ENCODE data around the gene SLC66A2. TPM values are rescaled to one million over a fixed set of nuclear protein-coding genes. Genes with fewer than 3 reads are reported as not detected.

Gene SLC66A2
- total RNA-seq, 1 experiment from 2014 or later, result 19.5 TPM

DNA sequence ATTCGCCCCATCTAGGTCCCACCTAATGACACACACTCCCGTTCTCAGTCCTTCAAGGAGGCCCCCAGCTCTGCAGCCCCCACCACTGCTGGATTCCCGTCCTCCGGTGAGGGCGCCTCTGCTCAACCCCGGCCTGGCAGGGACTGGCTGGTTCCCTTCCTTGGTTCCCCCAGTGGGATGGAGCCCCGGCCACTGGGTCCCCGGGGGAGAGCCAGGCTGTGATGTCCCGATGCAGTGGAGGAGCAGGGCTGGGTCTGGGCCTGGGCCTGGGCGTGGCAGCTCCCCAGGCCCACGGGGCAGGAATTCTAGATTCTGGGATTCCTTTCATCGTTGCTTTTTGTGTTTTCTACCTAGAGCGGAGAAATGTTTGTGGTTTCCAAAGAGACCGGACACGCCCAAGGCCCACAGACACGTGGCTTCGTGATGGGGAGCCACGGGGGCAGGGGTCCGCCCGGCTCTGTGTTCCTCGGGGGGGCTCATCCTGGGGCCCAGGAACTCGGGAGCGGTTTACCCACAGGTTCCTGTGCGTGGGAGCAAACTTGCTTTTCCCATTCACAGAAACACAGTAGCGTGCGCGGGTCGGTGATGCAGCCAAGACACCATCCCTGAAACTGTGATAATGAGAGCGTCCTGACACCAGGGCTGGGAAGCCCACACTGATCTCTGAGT lies 67.0 kb downstream of the SLC66A2 start:
- Mint-ChIP-seq H3K9me3 (ENCODE audit: unreplicated experiment) (no peaks in the 10 kb centered on the region), H3K27me3 (ENCODE audit: insufficient read depth, unreplicated experiment) (no peaks in the 10 kb centered on the region), H3K4me3 (ENCODE audit: unreplicated experiment) (no peak overlapping the region), H3K4me1 (ENCODE audit: low read depth, unreplicated experiment) (no peaks in the 10 kb centered on the region), H3K36me3 (ENCODE audit: insufficient read depth, unreplicated experiment) (no peaks in the 10 kb centered on the region), H3K27ac (ENCODE audit: unreplicated experiment) (no peak overlapping the region)
- no peaks in the 10 kb centered on the region for H3K36me3 ChIP-seq (ENCODE audit: control insufficient read depth, insufficient read depth, low read length)
- no peaks in the 10 kb centered on the region for H3K4me1 ChIP-seq
- ChIA-PET POLR2A (no interaction called here), CTCF (no interaction called here)
- H3K27me3 ChIP-seq (replicated peaks; ENCODE audit: control insufficient read depth, insufficient read depth, low read length), result no peaks in the 10 kb centered on the region
- no TSS peak for BruUV-seq (replicated peaks)
- H3K9me3 ChIP-seq, result no peaks in the 10 kb centered on the region
- DNase-seq, result no peak
- TF ChIP-seq, protein P1, sequence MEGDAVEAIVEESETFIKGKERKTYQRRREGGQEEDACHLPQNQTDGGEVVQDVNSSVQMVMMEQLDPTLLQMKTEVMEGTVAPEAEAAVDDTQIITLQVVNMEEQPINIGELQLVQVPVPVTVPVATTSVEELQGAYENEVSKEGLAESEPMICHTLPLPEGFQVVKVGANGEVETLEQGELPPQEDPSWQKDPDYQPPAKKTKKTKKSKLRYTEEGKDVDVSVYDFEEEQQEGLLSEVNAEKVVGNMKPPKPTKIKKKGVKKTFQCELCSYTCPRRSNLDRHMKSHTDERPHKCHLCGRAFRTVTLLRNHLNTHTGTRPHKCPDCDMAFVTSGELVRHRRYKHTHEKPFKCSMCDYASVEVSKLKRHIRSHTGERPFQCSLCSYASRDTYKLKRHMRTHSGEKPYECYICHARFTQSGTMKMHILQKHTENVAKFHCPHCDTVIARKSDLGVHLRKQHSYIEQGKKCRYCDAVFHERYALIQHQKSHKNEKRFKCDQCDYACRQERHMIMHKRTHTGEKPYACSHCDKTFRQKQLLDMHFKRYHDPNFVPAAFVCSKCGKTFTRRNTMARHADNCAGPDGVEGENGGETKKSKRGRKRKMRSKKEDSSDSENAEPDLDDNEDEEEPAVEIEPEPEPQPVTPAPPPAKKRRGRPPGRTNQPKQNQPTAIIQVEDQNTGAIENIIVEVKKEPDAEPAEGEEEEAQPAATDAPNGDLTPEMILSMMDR (IDR thresholded peaks at IDR 0.05; ENCODE audit: insufficient read depth in 1 of 2, low read depth in 1 of 2, low read length in 1 of 2, severe bottlenecking in 1 of 2, unreplicated experiment in 1 of 2), result no peak
- intact Hi-C loops (cut with micrococcal nuclease; ENCODE audit: unreplicated experiment), result no loop called here
- no peak overlapping the region for H3K4me3 ChIP-seq (ENCODE audit: low read depth, low read length)

DNA sequence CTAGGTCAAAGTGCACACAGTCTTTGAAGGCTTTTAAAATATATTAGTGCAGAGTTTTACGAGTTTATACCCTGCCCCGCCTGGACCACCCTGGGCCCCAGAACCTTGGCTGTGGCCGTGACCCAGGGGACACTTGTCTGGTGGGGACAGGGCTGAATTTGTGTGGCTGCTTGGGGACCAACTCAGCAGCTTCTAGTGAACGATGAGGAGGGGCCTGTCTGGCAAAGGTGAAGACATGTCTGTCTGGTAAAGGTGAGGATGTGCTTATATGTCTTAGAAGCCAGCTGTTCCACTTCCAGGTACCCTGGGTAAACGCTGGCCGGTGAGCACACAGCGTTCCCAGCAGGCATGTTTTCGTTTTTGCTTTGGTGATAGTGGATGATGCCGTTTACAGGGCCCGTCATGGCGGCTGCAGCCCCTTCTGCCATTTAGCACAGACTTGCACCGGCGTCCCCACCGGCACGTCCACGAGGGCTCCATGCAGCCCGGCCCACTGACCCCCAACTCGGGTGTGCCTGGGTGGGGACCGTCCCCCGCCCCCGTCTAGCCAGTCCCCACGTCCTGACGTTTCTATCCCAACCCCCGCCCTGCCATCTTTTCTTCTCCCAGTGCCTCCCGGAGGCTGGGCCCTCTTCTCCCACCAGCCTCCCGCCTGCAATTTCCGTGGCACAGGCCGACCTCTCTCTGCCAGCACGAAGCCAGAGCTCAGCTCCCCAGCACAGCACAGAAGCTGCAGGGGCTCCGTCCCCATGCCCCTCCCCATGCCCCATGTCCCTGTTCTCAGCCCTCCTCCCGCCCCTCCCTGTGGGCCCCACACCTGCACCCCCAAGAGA lies 67.8 kb downstream of the SLC66A2 start:
- Mint-ChIP-seq H3K4me1 (ENCODE audit: low read depth, unreplicated experiment) (no peaks in the 10 kb centered on the region), H3K9me3 (ENCODE audit: unreplicated experiment) (no peaks in the 10 kb centered on the region), H3K36me3 (ENCODE audit: insufficient read depth, unreplicated experiment) (no peaks in the 10 kb centered on the region), H3K27ac (ENCODE audit: unreplicated experiment) (no peak overlapping the region), H3K4me3 (ENCODE audit: unreplicated experiment) (no peak overlapping the region), H3K27me3 (ENCODE audit: insufficient read depth, unreplicated experiment) (no peaks in the 10 kb centered on the region)
- Histone ChIP-seq H3K4me1 (no peaks in the 10 kb centered on the region), H3K9me3 (no peaks in the 10 kb centered on the region), H3K27me3 (replicated peaks; ENCODE audit: control insufficient read depth, insufficient read depth, low read length) (no peaks in the 10 kb centered on the region), H3K4me3 (ENCODE audit: low read depth, low read length) (no peak overlapping the region), H3K36me3 (ENCODE audit: control insufficient read depth, insufficient read depth, low read length) (no peaks in the 10 kb centered on the region)
- TF ChIP-seq, protein P1 (IDR thresholded peaks at IDR 0.05; ENCODE audit: insufficient read depth in 1 of 2, low read depth in 1 of 2, low read length in 1 of 2, severe bottlenecking in 1 of 2, unreplicated experiment in 1 of 2), result no peak
- ChIA-PET POLR2A (no interaction called here), CTCF (no interaction called here)
- intact Hi-C loops (cut with micrococcal nuclease; ENCODE audit: unreplicated experiment), result no loop called here
- no peak for DNase-seq
- no TSS peak for BruUV-seq (replicated peaks)

DNA sequence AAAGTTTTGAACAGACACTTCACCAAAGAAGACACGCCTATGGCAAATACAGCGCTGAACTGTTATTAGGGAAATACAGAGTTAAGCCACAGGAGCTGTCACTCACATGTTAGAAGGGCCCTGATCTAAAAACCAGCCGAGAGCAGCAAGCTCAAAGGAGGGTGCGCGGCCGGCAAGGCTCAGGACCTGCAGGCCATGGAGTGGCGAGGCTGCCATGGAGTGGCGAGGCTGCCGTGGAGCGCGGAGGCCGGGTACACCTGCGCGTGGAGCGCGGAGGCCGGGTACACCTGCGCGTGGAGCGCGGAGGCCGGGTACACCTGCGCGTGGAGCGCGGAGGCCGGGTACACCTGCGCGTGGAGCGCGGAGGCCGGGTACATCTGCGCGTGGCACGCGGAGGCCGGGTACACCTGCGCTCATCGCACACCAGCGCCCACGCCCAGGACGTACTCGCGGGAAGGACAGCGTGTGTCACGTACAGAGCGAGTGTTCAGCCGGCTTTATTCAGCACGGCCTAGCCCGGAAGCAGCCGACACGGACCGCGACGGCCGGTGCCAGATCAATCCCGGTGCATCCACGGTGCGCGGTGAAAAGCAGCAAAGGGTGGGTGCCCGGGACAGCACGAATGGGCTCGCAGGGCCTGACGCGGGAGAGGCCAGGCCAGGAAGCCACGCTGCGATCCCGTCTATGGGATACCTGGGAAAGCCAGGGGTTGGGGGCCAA lies 68.8 kb downstream of the SLC66A2 start:
- no peak overlapping the region for H3K4me3 Mint-ChIP-seq (ENCODE audit: unreplicated experiment)
- Histone ChIP-seq H3K4me1 (no peaks in the 10 kb centered on the region), H3K36me3 (ENCODE audit: control insufficient read depth, insufficient read depth, low read length) (no peaks in the 10 kb centered on the region), H3K4me3 (ENCODE audit: low read depth, low read length) (no peak overlapping the region), H3K27me3 (replicated peaks; ENCODE audit: control insufficient read depth, insufficient read depth, low read length) (no peaks in the 10 kb centered on the region), H3K9me3 (no peaks in the 10 kb centered on the region)
- no peaks in the 10 kb centered on the region for H3K27me3 Mint-ChIP-seq (ENCODE audit: insufficient read depth, unreplicated experiment)
- H3K4me1 Mint-ChIP-seq (ENCODE audit: low read depth, unreplicated experiment), result no peaks in the 10 kb centered on the region
- POLR2A ChIA-PET, result no interaction called here
- H3K36me3 Mint-ChIP-seq (ENCODE audit: insufficient read depth, unreplicated experiment), result no peaks in the 10 kb centered on the region
- DNase-seq, result no peak
- TF ChIP-seq, protein P1 (IDR thresholded peaks at IDR 0.05; ENCODE audit: insufficient read depth in 1 of 2, low read depth in 1 of 2, low read length in 1 of 2, severe bottlenecking in 1 of 2, unreplicated experiment in 1 of 2), result no peak
- intact Hi-C loops (cut with micrococcal nuclease; ENCODE audit: unreplicated experiment), result no loop called here
- no peak overlapping the region for H3K27ac Mint-ChIP-seq (ENCODE audit: unreplicated experiment)
- no TSS peak for BruUV-seq (replicated peaks)
- no peaks in the 10 kb centered on the region for H3K9me3 Mint-ChIP-seq (ENCODE audit: unreplicated experiment)
- CTCF ChIA-PET, result no interaction called here
